A549 (cell line): Measurements from ENCODE around the gene RNF144A. TPM values are rescaled to one million over a fixed set of nuclear protein-coding genes. Genes with fewer than 3 reads are reported as not detected.

Experiments used
- ATAC-seq, 2 experiments: fragments of 200-7000 bp in 1 of 2; fragments of >200 bp in 1 of 2; cut with Nextera tagmentation in 1 of 2; cut with Tn5 transposase in 1 of 2; 3 replicates each; pipeline versions ENCODE4 v1.8.0 to v1.9.1; 2018 to 2020; ENCODE audit warnings: mild to moderate bottlenecking in 1 of 2, moderate library complexity in 1 of 2
- CTCF ChIA-PET: fragments of 300-600 bp; sonication (Branson Sonifier 250); formaldehyde crosslinking; extraction: SDS; loops from one replicate; lab custom pipeline; 2021; ENCODE audit warnings: antibody characterized with exemption, inconsistent platforms; lab: Yijun Ruan, JAX
- POLR2A ChIA-PET: fragments of 350-600 bp; formaldehyde crosslinking; extraction: SDS; loops from one replicate; lab custom pipeline; 2021; ENCODE audit warnings: antibody characterized with exemption, inconsistent platforms; lab: Yijun Ruan, JAX
- DNase-seq, 2 experiments: peaks; one replicate each; pipeline versions ENCODE4 v3.0.0 to v3.0.0-alpha.2; 2011 to 2016; ENCODE audit warnings: low read depth in 1 of 2, low spot score in 1 of 2
- FAIRE-seq: peaks from 2 replicates; lab custom pipeline; 2011; peaks lifted over from hg19 to GRCh38; lab: Jason Lieb, UNC
- H3K27ac ChIP-seq, 2 experiments: fragments of >200 bp; sonication (Bioruptor Twin); formaldehyde crosslinking; 3 replicates each; pipeline ENCODE4 v1.5.1; 2016 to 2017
- H3K4me1 ChIP-seq: fragments of >200 bp; sonication (Bioruptor Twin); formaldehyde crosslinking; 3 replicates; pipeline ENCODE4 v1.6.1; 2016
- H3K4me2 ChIP-seq: fragments of >200 bp; sonication (Bioruptor Twin); formaldehyde crosslinking; 3 replicates; pipeline ENCODE4 v1.6.1; 2016
- H3K4me3 ChIP-seq: fragments of >200 bp; sonication (Bioruptor Twin); formaldehyde crosslinking; 3 replicates; pipeline ENCODE4 v1.5.1; 2016
- H3K9me3 ChIP-seq: fragments of >200 bp; sonication (Bioruptor Twin); formaldehyde crosslinking; 3 replicates; pipeline ENCODE4 v1.6.1; 2016
- BCL3 ChIP-seq: fragments of >200 bp; sonication (Bioruptor Twin); formaldehyde crosslinking; IDR thresholded peaks from 3 replicates; pipeline ENCODE4 v1.6.1; 2016
- BHLHE40 ChIP-seq: IDR thresholded peaks from 2 replicates; pipeline ENCODE4 v1.6.1; 2012; ENCODE audit warnings: low read depth, low read length, inconsistent platforms
- CEBPB ChIP-seq, 2 experiments: fragments of >200 bp in 1 of 2; sonication (Bioruptor Twin) in 1 of 2; formaldehyde crosslinking in 1 of 2; IDR thresholded peaks; 2 replicates each; pipeline ENCODE4 v1.6.1; 2012 to 2016
- CHD4 ChIP-seq: fragments of 200-600 bp; sonication (generic); IDR thresholded peaks from 2 replicates; pipeline ENCODE4 v1.6.1; 2016; ENCODE audit warnings: antibody characterized with exemption, mild to moderate bottlenecking, borderline replicate concordance
- CTCF ChIP-seq: fragments of >200 bp; sonication (Bioruptor Twin); formaldehyde crosslinking; IDR thresholded peaks from 3 replicates; pipeline ENCODE4 v1.5.1; 2016
- E2F6 ChIP-seq: IDR thresholded peaks from 2 replicates; pipeline ENCODE4 v1.6.1; 2012; ENCODE audit warnings: low read depth, borderline replicate concordance
- ELK1 ChIP-seq: fragments of 150-350 bp; IDR thresholded peaks from 2 replicates; pipeline ENCODE4 v1.6.1; 2014; ENCODE audit warnings: low read depth, mild to moderate bottlenecking, low read length
- FOSL2 ChIP-seq, 2 experiments: fragments of 450-650 bp in 1 of 2; fragments of >200 bp in 1 of 2; sonication (Bioruptor Twin) in 1 of 2; formaldehyde crosslinking; IDR thresholded peaks; 2 replicates each; pipeline versions ENCODE4 v1.5.0 to v1.6.1; 2016 to 2020; ENCODE audit warnings: mild to moderate bottlenecking in 1 of 2, moderate library complexity in 1 of 2
- FOXS1 ChIP-seq: fragments of 250-450 bp; sonication (Bioruptor Pico); IDR thresholded peaks from 2 replicates; pipeline ENCODE4 v1.5.0; 2020; ENCODE audit warnings: mild to moderate bottlenecking, moderate library complexity
- GATA3 ChIP-seq: IDR thresholded peaks from 2 replicates; pipeline ENCODE4 v1.6.1; 2012; ENCODE audit warnings: borderline replicate concordance
- HDAC2 ChIP-seq: fragments of 200-600 bp; sonication (generic); IDR thresholded peaks from 2 replicates; pipeline ENCODE4 v1.6.1; 2016
- HMGXB4 ChIP-seq: fragments of 250-450 bp; sonication (Bioruptor Pico); IDR thresholded peaks from 2 replicates; pipeline ENCODE4 v1.5.0; 2021; ENCODE audit warnings: mild to moderate bottlenecking, moderate library complexity, borderline replicate concordance
- HOXA7 ChIP-seq: fragments of 250-450 bp; sonication (Bioruptor Pico); IDR thresholded peaks from 2 replicates; pipeline ENCODE4 v1.5.0; 2020; ENCODE audit warnings: mild to moderate bottlenecking, moderate library complexity
- HOXB5 ChIP-seq: fragments of 250-450 bp; sonication (Bioruptor Pico); IDR thresholded peaks from 2 replicates; pipeline ENCODE4 v1.5.0; 2020; ENCODE audit warnings: mild to moderate bottlenecking, moderate library complexity
- JUN ChIP-seq, 2 experiments: fragments of >200 bp; sonication (Bioruptor Twin); formaldehyde crosslinking; IDR thresholded peaks; 2 replicates in 1 of 2; 3 replicates in 1 of 2; pipeline ENCODE4 v1.6.1; 2016 to 2017
- MAFK ChIP-seq: fragments of 450-650 bp; IDR thresholded peaks from 2 replicates; pipeline ENCODE4 v1.6.1; 2014; ENCODE audit not compliant: partially characterized antibody
- POLR2A ChIP-seq: IDR thresholded peaks from 2 replicates; pipeline ENCODE4 v1.6.1; 2012; ENCODE audit warnings: mild to moderate bottlenecking, low read length
- POLR2AphosphoS2 ChIP-seq: conservative IDR thresholded peaks from 2 replicates; pipeline ENCODE4 v1.6.1; 2012; ENCODE audit warnings: low read length, improper control_type of control experiment, inconsistent platforms
- RAD21 ChIP-seq, 2 experiments: fragments of >200 bp in 1 of 2; sonication (Bioruptor Twin) in 1 of 2; formaldehyde crosslinking in 1 of 2; IDR thresholded peaks in 1 of 2; conservative IDR thresholded peaks in 1 of 2; 2 replicates in 1 of 2; 3 replicates in 1 of 2; pipeline ENCODE4 v1.6.1; 2012 to 2018; ENCODE audit warnings: inconsistent platforms in 1 of 2
- USF2 ChIP-seq: fragments of 450-650 bp; IDR thresholded peaks from 2 replicates; pipeline ENCODE4 v1.6.1; 2014; ENCODE audit warnings: antibody characterized with exemption
- ZFP36 ChIP-seq: fragments of 450-650 bp; IDR thresholded peaks from 2 replicates; pipeline ENCODE4 v1.6.1; 2014; ENCODE audit warnings: borderline replicate concordance; ENCODE audit not compliant: partially characterized antibody
- WGBS: methylation state at CpG from one replicate; pipeline ENCODE4 v1.1.6; 2017; ENCODE audit errors: missing lambda C conversion rate; 5-methylcytosine and 5-hydroxymethylcytosine counted together
- polyA plus RNA-seq, 4 experiments: library from polyadenylated mRNA; depleted of rRNA in 3 of 4; stranded (reverse); fragments of >200 nt; fragmentation: RNase III in 1 of 4; extraction: RNeasy Plus Mini Kit Qiagen cat#74134 plus additional on column Dnase treatment in 1 of 4; gene quantifications; 2 replicates in 3 of 4; 3 replicates in 1 of 4; pipeline ENCODE4 v1.2.3, GENCODE V29; 2011 to 2017

Gene RNF144A
- polyA plus RNA-seq, 2 of the 4 experiments (the other 2 are of a cell fraction) = 4.4 to 9.6 TPM

- WGBS = 89% methylated on average over 6 of the region's 6 CpGs
- FAIRE-seq = no peak
- no peak overlapping the region for H3K4me2 ChIP-seq
- no peaks in the 10 kb centered on the region for H3K4me1 ChIP-seq
- no peak for TF ChIP-seq FOXS1
- no peak for TF ChIP-seq JUN (IDR thresholded peaks at IDR 0.05)
- no peak for TF ChIP-seq MAFK
- no peak for TF ChIP-seq POLR2A
- TF ChIP-seq POLR2AphosphoS2 = no peak
- no peak for TF ChIP-seq E2F6
- TF ChIP-seq CHD4 = no peak
- TF ChIP-seq CEBPB (IDR thresholded peaks at IDR 0.05) = no peak
- TF ChIP-seq ZFP36 = no peak
- no peak for TF ChIP-seq HOXA7 (CRISPR knock-in tag)
- no peak for TF ChIP-seq RAD21 (conservative IDR thresholded peaks at IDR 0.05 in 1 of 2, IDR thresholded peaks at IDR 0.05 in 1 of 2)
- TF ChIP-seq BHLHE40 = no peak
- no peak for TF ChIP-seq ELK1
- no peak for TF ChIP-seq GATA3
- TF ChIP-seq HDAC2 = no peak
- DNase-seq = no peak
- ChIA-PET CTCF (interaction anchor here (1.2 kb wide), 1 partner anchor 12 kb away, joined by 3 read pairs; no protein-coding TSS in a partner anchor), POLR2A (no interaction called here)
- H3K9me3 ChIP-seq = no peaks in the 10 kb centered on the region
- no peak overlapping the region for H3K27ac ChIP-seq
- H3K4me3 ChIP-seq = no peak overlapping the region
- ATAC-seq = no peak
Observed at GRCh38 chr2:7012141-7012764, 95.0 kb downstream of the RNF144A start.

- ATAC-seq = no peak
- no peak overlapping the region for H3K27ac ChIP-seq
- ChIA-PET POLR2A (no interaction called here), CTCF (interaction anchor here (1.0 to 1.5 kb wide), 4 partner anchors 11 to 119 kb away, joined by 3 to 7 read pairs (median 4); no protein-coding TSS in a partner anchor)
- FAIRE-seq = no peak
- TF ChIP-seq HOXB5 (CRISPR knock-in tag) = no peak
- no peak for TF ChIP-seq USF2
- no peak for TF ChIP-seq BCL3
- TF ChIP-seq FOSL2 (IDR thresholded peaks at IDR 0.05) = no peak
- TF ChIP-seq FOSL2 (CRISPR knock-in tag; IDR thresholded peaks at IDR 0.05) = no peak
- TF ChIP-seq CTCF = no peak
- TF ChIP-seq HMGXB4 (CRISPR knock-in tag) = no peak
- DNase-seq = no peak
- 52% methylated on average over 3 of the region's 3 CpGs for WGBS
- H3K4me1 ChIP-seq = no peaks in the 10 kb centered on the region
- no peak overlapping the region for H3K4me3 ChIP-seq
- no peak overlapping the region for H3K4me2 ChIP-seq
- H3K9me3 ChIP-seq = no peaks in the 10 kb centered on the region
Observed at GRCh38 chr2:7013471-7014160, 96.4 kb downstream of the RNF144A start.
